HG02840 (cell line): Measurements from ENCODE around the gene PPFIA2.

ENCODE experiments used
- ATAC-seq: cut with Tn5 transposase; IDR thresholded peaks from one replicate; pipeline ENCODE4 v1.9.1; 2021; ENCODE audit warnings: mild to moderate bottlenecking, moderate library complexity, moderate number of reproducible peaks; ENCODE audit not compliant: unreplicated experiment, low FRiP score

PPFIA2 gene

GRCh38 chr12:81759190-81760051 lies at the start of gene PPFIA2:
Gene PPFIA2, minus strand, starts transcription at chr12:81759350.
- ATAC-seq, result no peak

GRCh38 chr12:81800298-81801148 lies 41.4 kb upstream of the PPFIA2 start:
- no peak for ATAC-seq

- no peak for ATAC-seq
These were observed 39.1 kb upstream of the PPFIA2 start for GRCh38 chr12:81798294-81798693.

GRCh38 chr12:81797100-81797499 lies 38.0 kb upstream of the PPFIA2 start:
- no peak for ATAC-seq

- ATAC-seq, result no peak
These were observed 33.5 kb upstream of the PPFIA2 start for GRCh38 chr12:81792666-81793065.

GRCh38 chr12:81779216-81779615 lies 20.1 kb upstream of the PPFIA2 start:
- ATAC-seq, result no peak

- ATAC-seq, result no peak
These were observed 19.6 kb upstream of the PPFIA2 start for GRCh38 chr12:81778719-81779118.

GRCh38 chr12:81758421-81759189 lies 545 bp downstream of the PPFIA2 start:
- no peak for ATAC-seq

- no peak for ATAC-seq
These were observed 1.3 kb downstream of the PPFIA2 start for GRCh38 chr12:81757731-81758365.

GRCh38 chr12:81729781-81730180 lies 29.4 kb downstream of the PPFIA2 start:
- ATAC-seq, result no peak

GRCh38 chr12:81727391-81727790 lies 31.8 kb downstream of the PPFIA2 start:
- ATAC-seq, result no peak

GRCh38 chr12:81726634-81727033 lies 32.5 kb downstream of the PPFIA2 start:
- ATAC-seq, result no peak

GRCh38 chr12:81723361-81723760 lies 35.8 kb downstream of the PPFIA2 start:
- ATAC-seq, result no peak

- no peak for ATAC-seq
These were observed 37.1 kb downstream of the PPFIA2 start for GRCh38 chr12:81722004-81722403.

GRCh38 chr12:81718616-81719015 lies 40.5 kb downstream of the PPFIA2 start:
- ATAC-seq, result no peak

GRCh38 chr12:81712536-81712935 lies 46.6 kb downstream of the PPFIA2 start:
- no peak for ATAC-seq

- ATAC-seq, result no peak
These were observed 53.6 kb downstream of the PPFIA2 start for GRCh38 chr12:81705586-81705985.

GRCh38 chr12:81699551-81699950 lies 59.6 kb downstream of the PPFIA2 start:
- ATAC-seq, result no peak

- no peak for ATAC-seq
These were observed 67.1 kb downstream of the PPFIA2 start for GRCh38 chr12:81692008-81692407.

GRCh38 chr12:81683881-81684280 lies 75.3 kb downstream of the PPFIA2 start:
- ATAC-seq, result no peak
